OCI-LY3 (cell line): ENCODE measurements around the gene ASTN2.

ENCODE experiments used
- EZH2phosphoT487 ChIP-seq: fragments of 200-600 bp; shearing (Covaris generic); IDR thresholded peaks from 2 replicates; pipeline ENCODE4 v1.6.1; 2018; ENCODE audit warnings: antibody characterized with exemption, mixed run types, low read depth
- TF ChIP-seq, protein P1 (sequence below): fragments of 200-600, 300-600 bp; sonication (generic); IDR thresholded peaks from 2 replicates; pipeline ENCODE4 v1.5.1; 2014; ENCODE audit warnings: antibody characterized with exemption, low read length, low read depth

DNA sequence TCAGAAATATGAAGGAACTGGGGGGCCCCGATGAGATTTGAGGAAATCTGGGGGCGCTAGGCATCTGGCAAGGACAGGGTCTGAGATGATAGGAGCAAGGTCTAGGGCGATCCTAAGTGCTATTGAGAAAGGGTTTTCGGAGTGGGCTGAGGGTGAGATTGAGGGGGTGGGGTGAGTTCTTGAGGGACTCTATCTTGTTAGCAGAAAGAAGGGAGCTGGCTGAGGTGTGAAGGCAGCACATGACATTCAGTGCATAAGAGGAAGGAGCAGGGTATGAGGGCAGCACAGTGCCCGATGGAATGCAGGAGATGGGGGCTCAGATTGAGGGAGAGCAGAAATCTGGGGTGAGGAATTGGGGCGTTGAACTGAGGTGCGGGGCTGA lies 727.1 kb downstream of the ASTN2 start:
- TF ChIP-seq, protein P1, sequence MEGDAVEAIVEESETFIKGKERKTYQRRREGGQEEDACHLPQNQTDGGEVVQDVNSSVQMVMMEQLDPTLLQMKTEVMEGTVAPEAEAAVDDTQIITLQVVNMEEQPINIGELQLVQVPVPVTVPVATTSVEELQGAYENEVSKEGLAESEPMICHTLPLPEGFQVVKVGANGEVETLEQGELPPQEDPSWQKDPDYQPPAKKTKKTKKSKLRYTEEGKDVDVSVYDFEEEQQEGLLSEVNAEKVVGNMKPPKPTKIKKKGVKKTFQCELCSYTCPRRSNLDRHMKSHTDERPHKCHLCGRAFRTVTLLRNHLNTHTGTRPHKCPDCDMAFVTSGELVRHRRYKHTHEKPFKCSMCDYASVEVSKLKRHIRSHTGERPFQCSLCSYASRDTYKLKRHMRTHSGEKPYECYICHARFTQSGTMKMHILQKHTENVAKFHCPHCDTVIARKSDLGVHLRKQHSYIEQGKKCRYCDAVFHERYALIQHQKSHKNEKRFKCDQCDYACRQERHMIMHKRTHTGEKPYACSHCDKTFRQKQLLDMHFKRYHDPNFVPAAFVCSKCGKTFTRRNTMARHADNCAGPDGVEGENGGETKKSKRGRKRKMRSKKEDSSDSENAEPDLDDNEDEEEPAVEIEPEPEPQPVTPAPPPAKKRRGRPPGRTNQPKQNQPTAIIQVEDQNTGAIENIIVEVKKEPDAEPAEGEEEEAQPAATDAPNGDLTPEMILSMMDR, result no peak
- no peak for TF ChIP-seq EZH2phosphoT487
